Esophagus squamous epithelium (tissue), 5 donors: ENCODE data around the gene SGSM1. TPM values are rescaled to one million over a fixed set of nuclear protein-coding genes. Genes with fewer than 3 reads are reported as not detected.

Experiments used
- DNase-seq: peaks from one replicate; lab custom pipeline; 2025; lab: John Stamatoyannopoulos, UW
- H3K27ac ChIP-seq, 4 donors: fragments of 200-600 bp; sonication (generic); one replicate each; pipeline ENCODE4 v1.5.1; 2016 to 2019; ENCODE audit warnings: mild to moderate bottlenecking in 1 of 4
- H3K27me3 ChIP-seq, 4 donors: fragments of 200-600 bp; sonication (generic); 1 replicate in 3 of 4; 2 replicates in 1 of 4; pipeline versions ENCODE4 v1.5.1 to v1.6.0; 2017 to 2021; ENCODE audit warnings: antibody characterized with exemption in 1 of 4
- H3K36me3 ChIP-seq, 3 donors: fragments of 200-600 bp; sonication (generic); one replicate each; pipeline ENCODE4 v1.5.1; 2016 to 2019
- H3K4me1 ChIP-seq, 3 donors: fragments of 200-600 bp; sonication (generic); one replicate each; pipeline ENCODE4 v1.5.1; 2017 to 2019
- H3K4me3 ChIP-seq, 4 donors: fragments of 200-600 bp; sonication (generic); 1 replicate in 3 of 4; 2 replicates in 1 of 4; pipeline ENCODE4 v1.5.1; 2016 to 2019; ENCODE audit warnings: mild to moderate bottlenecking in 2 of 4, moderate library complexity in 1 of 4
- H3K9me3 ChIP-seq, 3 donors: fragments of 200-600 bp; sonication (generic); one replicate each; pipeline ENCODE4 v1.5.1; 2016 to 2019
- POLR2A ChIP-seq, 4 donors: fragments of 450-650 bp; IDR thresholded peaks; one replicate each; pipeline ENCODE4 v1.6.1; 2017; ENCODE audit warnings: antibody characterized with exemption in 4 of 4, mild to moderate bottlenecking in 4 of 4, moderate library complexity in 3 of 4
- WGBS, 2 donors: methylation state at CpG; one replicate each; pipeline ENCODE4 v1.1.5; 2018; 5-methylcytosine and 5-hydroxymethylcytosine counted together
- intact Hi-C: fragments of 100-400 bp; cut with DNase I; formaldehyde crosslinking; loops from one replicate; pipeline ENCODE4 v1.15.0; 2022
- total RNA-seq, 4 donors: library from RNA; depleted of rRNA; stranded (reverse); fragments of >200 nt; gene quantifications; one replicate each; pipeline ENCODE4 v1.1.0, GENCODE V29; 2016
- TF ChIP-seq, protein P1 (sequence below), 6 experiments: fragments of 450-650 bp in 4 of 6; fragments of 200-600 bp in 2 of 6; sonication (generic) in 2 of 6; IDR thresholded peaks; one replicate each; pipeline ENCODE4 v1.5.1; 2016 to 2019; ENCODE audit warnings: antibody characterized with exemption in 6 of 6, mild to moderate bottlenecking in 4 of 6, moderate library complexity in 4 of 6
- donor health status: DM: yes; HTN: yes; CAD: no.

The SGSM1 gene
- total RNA-seq, 4 donors from 2014 or later: 0.09 to 0.57 (median 0.18) TPM

DNA sequence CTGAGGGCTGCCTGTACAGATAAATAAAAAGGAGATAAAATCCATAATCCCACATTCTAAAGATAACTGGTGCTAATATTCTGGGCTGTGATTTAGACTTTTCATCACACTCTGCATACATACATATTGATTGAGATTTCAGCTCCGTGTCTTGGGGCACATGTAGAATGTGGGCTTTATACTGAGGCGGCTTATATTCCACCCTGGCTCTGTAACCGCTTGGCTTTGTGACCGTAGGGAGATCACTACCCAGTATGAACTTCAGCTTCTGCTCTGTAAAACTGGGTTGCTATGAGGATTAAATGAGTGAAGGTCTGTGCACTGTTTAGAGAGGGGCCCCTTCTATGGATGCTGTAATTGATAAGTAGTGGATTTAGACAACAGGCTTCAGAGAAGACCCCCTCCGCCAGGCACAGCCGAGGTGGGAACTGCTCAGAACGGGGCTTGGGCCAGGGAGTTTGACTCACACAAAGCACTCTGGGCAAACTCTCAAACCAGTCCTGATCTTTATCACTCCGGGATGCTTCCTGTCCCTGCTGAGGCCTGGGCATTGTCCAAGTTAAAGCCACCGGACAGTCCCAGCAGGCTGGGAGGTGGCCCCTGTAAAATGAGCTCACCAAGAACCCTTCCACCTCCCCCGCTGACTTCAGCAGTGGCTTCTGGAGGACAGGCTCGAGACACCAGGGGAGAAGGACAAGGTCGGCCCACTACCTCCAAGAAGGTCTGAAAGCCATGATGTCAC, 163.7 kb downstream of the SGSM1 start:
- no peak for DNase-seq
- Histone ChIP-seq H3K9me3 (no peaks in the 10 kb centered on the region), H3K27ac (peak overlapping the region; percentile 37 to 86 (median 80)), H3K4me1 (peaks cover 27 to 93% (median 37%) of the 10 kb centered on the region in 3 donors), H3K36me3 (no peaks in the 10 kb centered on the region), H3K4me3 (no peak overlapping the region), H3K27me3 (no peaks in the 10 kb centered on the region)
- 44 to 58% methylated on average over 5 to 9 of the region's 12 CpGs for WGBS, 2 donors
- intact Hi-C loops: no loop called here
- TF ChIP-seq, protein P1, sequence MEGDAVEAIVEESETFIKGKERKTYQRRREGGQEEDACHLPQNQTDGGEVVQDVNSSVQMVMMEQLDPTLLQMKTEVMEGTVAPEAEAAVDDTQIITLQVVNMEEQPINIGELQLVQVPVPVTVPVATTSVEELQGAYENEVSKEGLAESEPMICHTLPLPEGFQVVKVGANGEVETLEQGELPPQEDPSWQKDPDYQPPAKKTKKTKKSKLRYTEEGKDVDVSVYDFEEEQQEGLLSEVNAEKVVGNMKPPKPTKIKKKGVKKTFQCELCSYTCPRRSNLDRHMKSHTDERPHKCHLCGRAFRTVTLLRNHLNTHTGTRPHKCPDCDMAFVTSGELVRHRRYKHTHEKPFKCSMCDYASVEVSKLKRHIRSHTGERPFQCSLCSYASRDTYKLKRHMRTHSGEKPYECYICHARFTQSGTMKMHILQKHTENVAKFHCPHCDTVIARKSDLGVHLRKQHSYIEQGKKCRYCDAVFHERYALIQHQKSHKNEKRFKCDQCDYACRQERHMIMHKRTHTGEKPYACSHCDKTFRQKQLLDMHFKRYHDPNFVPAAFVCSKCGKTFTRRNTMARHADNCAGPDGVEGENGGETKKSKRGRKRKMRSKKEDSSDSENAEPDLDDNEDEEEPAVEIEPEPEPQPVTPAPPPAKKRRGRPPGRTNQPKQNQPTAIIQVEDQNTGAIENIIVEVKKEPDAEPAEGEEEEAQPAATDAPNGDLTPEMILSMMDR (IDR thresholded peaks at IDR 0.05): no peak
- TF ChIP-seq POLR2A (IDR thresholded peaks at IDR 0.05): no peak

DNA sequence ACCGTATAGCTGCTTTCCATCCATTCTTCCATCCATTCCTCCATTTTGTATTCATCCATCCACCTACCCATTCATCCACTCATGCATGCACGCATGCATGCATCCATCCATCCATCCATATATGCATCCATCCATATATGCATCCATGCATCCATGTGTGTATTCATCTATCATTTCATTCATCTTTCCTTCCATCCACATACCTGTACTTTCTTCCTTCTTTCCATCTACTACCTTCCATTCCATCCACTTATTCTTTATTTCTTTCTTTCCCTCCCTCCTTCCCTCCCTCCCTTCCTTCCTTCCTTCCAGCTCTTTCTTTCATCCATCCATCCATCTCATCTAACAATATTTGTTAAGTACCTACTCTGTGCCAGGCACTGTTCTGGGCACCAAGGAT, 166.4 kb downstream of the SGSM1 start:
- DNase-seq: no peak
- 68 to 93% methylated on average over 2 of the region's 2 CpGs for WGBS, 2 donors
- intact Hi-C loops: no loop called here
- peaks cover 35 to 93% (median 48%) of the 10 kb centered on the region in 3 donors for H3K4me1 ChIP-seq
- TF ChIP-seq, protein P1 (IDR thresholded peaks at IDR 0.05): no peak
- no peak for TF ChIP-seq POLR2A (IDR thresholded peaks at IDR 0.05)
- no peaks in the 10 kb centered on the region for H3K27me3 ChIP-seq
- no peaks in the 10 kb centered on the region for H3K36me3 ChIP-seq
- no peaks in the 10 kb centered on the region for H3K9me3 ChIP-seq
- H3K4me3 ChIP-seq: no peak overlapping the region
- H3K27ac ChIP-seq: peak overlapping the region in 1 of 4 donors; percentile 95

GRCh38 chr22:24973872-24974271, 167.9 kb downstream of the SGSM1 start:
- Histone ChIP-seq H3K27ac (peak overlapping the region; percentile 48 to 98 (median 92)), H3K9me3 (no peaks in the 10 kb centered on the region), H3K36me3 (no peaks in the 10 kb centered on the region), H3K4me1 (peaks cover 33 to 93% (median 48%) of the 10 kb centered on the region in 3 donors), H3K27me3 (no peaks in the 10 kb centered on the region), H3K4me3 (no peak overlapping the region)
- no peak for TF ChIP-seq POLR2A (IDR thresholded peaks at IDR 0.05)
- no peak for DNase-seq
- intact Hi-C loops: no loop called here
- WGBS, 2 donors: 44 to 52% methylated on average over 6 of the region's 6 CpGs

DNA sequence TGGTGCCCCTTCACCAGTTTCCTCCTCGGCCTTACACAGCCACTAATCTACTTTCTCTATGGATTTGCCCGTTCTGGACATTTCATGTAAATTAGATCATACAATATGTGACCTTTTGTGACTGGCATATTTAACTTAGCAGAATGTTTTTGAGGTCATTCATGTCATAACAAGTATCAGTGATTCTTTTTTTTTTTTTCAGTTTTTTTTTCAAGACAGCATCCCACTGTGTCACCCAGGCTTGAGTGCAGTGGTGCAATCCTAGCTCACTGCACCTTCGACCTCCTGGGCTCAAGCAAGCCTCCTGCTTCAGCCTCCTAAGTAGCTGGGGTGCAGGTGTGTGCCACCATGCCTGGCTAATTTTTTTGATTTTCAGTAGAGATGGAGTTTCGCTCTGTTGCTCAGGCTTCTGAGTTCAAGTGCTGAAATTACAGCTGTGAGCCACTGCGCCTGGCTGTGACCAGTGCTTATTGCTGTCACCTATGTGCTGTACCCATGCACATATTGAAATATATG, 169.2 kb downstream of the SGSM1 start:
- Histone ChIP-seq H3K4me1 (peaks cover 33 to 90% (median 45%) of the 10 kb centered on the region in 3 donors), H3K27ac (peak overlapping the region; percentile 90 to 98 (median 96))
- 54 to 58% methylated on average over 5 of the region's 5 CpGs for WGBS, 2 donors

DNA sequence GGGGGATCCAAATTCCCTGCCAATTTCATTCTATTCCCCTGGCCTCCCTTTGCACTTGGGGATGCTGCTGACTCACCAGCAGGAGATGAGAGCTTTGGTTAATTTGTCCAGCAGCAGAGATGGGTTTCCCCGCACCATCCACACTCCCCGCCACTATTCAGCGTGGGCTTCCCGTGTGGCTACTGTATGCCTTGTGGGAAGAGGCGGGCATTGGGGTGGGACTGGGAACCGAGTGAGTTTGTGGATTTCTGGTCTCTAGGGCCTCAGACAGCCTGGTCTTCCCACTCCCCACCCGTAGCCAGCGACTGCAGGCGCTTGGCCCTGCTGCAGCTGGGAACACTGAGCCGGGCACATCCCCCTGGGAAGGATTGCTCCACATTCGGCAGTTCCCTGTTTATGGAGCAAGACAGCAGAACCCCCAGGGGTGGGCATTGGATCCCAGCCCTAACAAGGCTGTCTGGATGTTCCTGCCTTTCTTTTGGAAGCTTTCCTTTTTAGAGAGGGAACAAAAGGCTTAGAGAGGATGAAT, 169.9 kb downstream of the SGSM1 start:
- 20 to 22% methylated on average over 2 to 11 of the region's 11 CpGs for WGBS, 2 donors
- H3K36me3 ChIP-seq: no peaks in the 10 kb centered on the region

More for the DNA sequence above, 169.2 kb downstream of the SGSM1 start:
- Histone ChIP-seq H3K27me3 (no peaks in the 10 kb centered on the region), H3K36me3 (no peaks in the 10 kb centered on the region), H3K4me3 (no peak overlapping the region), H3K9me3 (no peaks in the 10 kb centered on the region)
- DNase-seq: no peak
- TF ChIP-seq POLR2A (IDR thresholded peaks at IDR 0.05): no peak
- TF ChIP-seq, protein P1 (IDR thresholded peaks at IDR 0.05): no peak
- intact Hi-C loops: no loop called here

More for the DNA sequence above, 169.9 kb downstream of the SGSM1 start:
- Histone ChIP-seq H3K4me3 (peak overlapping the region in 2 of 4 donors; percentile 2 to 5), H3K9me3 (no peaks in the 10 kb centered on the region), H3K27me3 (no peaks in the 10 kb centered on the region), H3K27ac (peak overlapping the region; percentile 90 to 98 (median 96)), H3K4me1 (peaks cover 35 to 90% (median 46%) of the 10 kb centered on the region in 3 donors)
- TF ChIP-seq, protein P1 (IDR thresholded peaks at IDR 0.05): no peak
- no peak for TF ChIP-seq POLR2A (IDR thresholded peaks at IDR 0.05)
- DNase-seq: no peak
- intact Hi-C loops: no loop called here
